Myocyte (in vitro differentiated cells): ENCODE measurements around the gene TGFBR2. TPM values are rescaled to one million over a fixed set of nuclear protein-coding genes. Genes with fewer than 3 reads are reported as not detected.

ENCODE experiments used
- DNase-seq: peaks from one replicate; pipeline ENCODE4 v3.0.0-alpha.2; 2012; ENCODE audit warnings: low read depth
- total RNA-seq: library from RNA; depleted of rRNA; stranded (reverse); fragments of >200 nt; gene quantifications from 2 replicates; pipeline ENCODE4 v1.2.3, GENCODE V29; 2014

Gene TGFBR2
- total RNA-seq, 1 donor from 2014 or later = 106 TPM

GRCh38 chr3:30634761-30635735 lies 28.6 kb downstream of the TGFBR2 start:
- no peak for DNase-seq

- no peak for DNase-seq
These were observed 31.2 kb downstream of the TGFBR2 start for GRCh38 chr3:30637310-30638219.

- no peak for DNase-seq
These were observed 32.4 kb downstream of the TGFBR2 start for GRCh38 chr3:30638685-30639412.

- DNase-seq = no peak
These were observed 33.5 kb downstream of the TGFBR2 start for GRCh38 chr3:30639937-30640336.

GRCh38 chr3:30640851-30641250 lies 34.5 kb downstream of the TGFBR2 start:
- DNase-seq = peak; percentile 37

- DNase-seq = no peak
These were observed 35.2 kb downstream of the TGFBR2 start for GRCh38 chr3:30641416-30642251.

GRCh38 chr3:30642849-30643361 lies 36.5 kb downstream of the TGFBR2 start:
- peak; percentile 64 for DNase-seq

GRCh38 chr3:30643763-30644462 lies 37.5 kb downstream of the TGFBR2 start:
- no peak for DNase-seq

- peak; percentile 70 for DNase-seq
These were observed 38.2 kb downstream of the TGFBR2 start for GRCh38 chr3:30644615-30645014.

GRCh38 chr3:30645077-30645476 lies 38.7 kb downstream of the TGFBR2 start:
- no peak for DNase-seq

GRCh38 chr3:30646181-30646876 lies 39.9 kb downstream of the TGFBR2 start:
- DNase-seq = no peak

GRCh38 chr3:30646961-30647752 lies 40.8 kb downstream of the TGFBR2 start:
- no peak for DNase-seq

GRCh38 chr3:30648670-30649357 lies 42.4 kb downstream of the TGFBR2 start:
- DNase-seq = no peak

- DNase-seq = no peak
These were observed 43.3 kb downstream of the TGFBR2 start for GRCh38 chr3:30649572-30650318.

- no peak for DNase-seq
These were observed 44.1 kb downstream of the TGFBR2 start for GRCh38 chr3:30650348-30650995.

- no peak for DNase-seq
These were observed 47.9 kb downstream of the TGFBR2 start for GRCh38 chr3:30654269-30654668.
